Left ventricle myocardium inferior (tissue), 1 donor: ENCODE measurements around the gene R3HDM2. TPM values are rescaled to one million over a fixed set of nuclear protein-coding genes. Genes with fewer than 3 reads are reported as not detected.

Experiments
- DNase-seq: peaks from one replicate; pipeline ENCODE4 v3.0.0-alpha.2; 2020
- H3K27ac ChIP-seq: fragments of 200-600 bp; replicated peaks from 2 replicates; pipeline ENCODE4 v1.8.0; 2021
- H3K27me3 ChIP-seq: fragments of 200-600 bp; 2 replicates; pipeline ENCODE4 v1.8.0; 2021; ENCODE audit warnings: low read depth
- H3K36me3 ChIP-seq: fragments of 200-600 bp; 2 replicates; pipeline ENCODE4 v1.8.0; 2021
- H3K4me1 ChIP-seq: fragments of 200-600 bp; 2 replicates; pipeline ENCODE4 v1.8.0; 2021
- H3K4me3 ChIP-seq: fragments of 200-600 bp; 2 replicates; pipeline ENCODE4 v1.8.0; 2021; ENCODE audit warnings: mild to moderate bottlenecking, moderate library complexity
- H3K9me3 ChIP-seq: fragments of 200-600 bp; replicated peaks from 2 replicates; pipeline ENCODE4 v1.8.0; 2021
- CTCF ChIP-seq: fragments of 200-600 bp; IDR thresholded peaks from 2 replicates; pipeline ENCODE4 v1.8.0; 2021; ENCODE audit warnings: antibody characterized with exemption, mild to moderate bottlenecking, borderline replicate concordance
- intact Hi-C: fragments of 100-400 bp; cut with micrococcal nuclease; formaldehyde crosslinking; loops from one replicate; pipeline ENCODE4 v1.11.0; 2022
- total RNA-seq: library from RNA; stranded (reverse); fragmentation: NEBNext Ultra II Directional; extraction: Animal tissue kit (Norgen Biotek cat#: 25700); gene quantifications from one replicate; pipeline ENCODE4 v1.2.1, GENCODE V29; 2021
- donor health status: DM: no; HTN: yes; CAD: no; lungs with severe emphysema.

The R3HDM2 gene
- total RNA-seq, 1 donor from 2014 or later: 63.1 TPM

- Histone ChIP-seq H3K27ac (no peak overlapping the region), H3K4me1 (peaks cover 16% of the 10 kb centered on the region), H3K36me3 (peaks cover 23% of the 10 kb centered on the region), H3K27me3 (no peaks in the 10 kb centered on the region), H3K4me3 (no peak overlapping the region), H3K9me3 (no peaks in the 10 kb centered on the region)
- DNase-seq: no peak
- TF ChIP-seq CTCF: no peak
- intact Hi-C loops: no loop called here
These were observed 46.4 kb downstream of the R3HDM2 start for GRCh38 chr12:57384478-57384877.

GRCh38 chr12:57381693-57382220 lies 49.1 kb downstream of the R3HDM2 start:
- Histone ChIP-seq H3K27me3 (no peaks in the 10 kb centered on the region), H3K9me3 (no peaks in the 10 kb centered on the region), H3K4me1 (no peaks in the 10 kb centered on the region), H3K27ac (no peak overlapping the region), H3K36me3 (peaks cover 21% of the 10 kb centered on the region), H3K4me3 (no peak overlapping the region)
- no peak for DNase-seq
- TF ChIP-seq CTCF: no peak
- intact Hi-C loops: no loop called here

GRCh38 chr12:57380300-57380699 lies 50.5 kb downstream of the R3HDM2 start:
- intact Hi-C loops: no loop called here
- no peak overlapping the region for H3K4me3 ChIP-seq
- no peaks in the 10 kb centered on the region for H3K4me1 ChIP-seq
- H3K36me3 ChIP-seq: peaks cover 11% of the 10 kb centered on the region
- H3K27me3 ChIP-seq: no peaks in the 10 kb centered on the region
- no peaks in the 10 kb centered on the region for H3K9me3 ChIP-seq
- DNase-seq: no peak
- H3K27ac ChIP-seq: no peak overlapping the region
- TF ChIP-seq CTCF: no peak

- no peak for TF ChIP-seq CTCF
- Histone ChIP-seq H3K4me1 (peaks cover 8% of the 10 kb centered on the region), H3K4me3 (no peak overlapping the region), H3K27me3 (no peaks in the 10 kb centered on the region), H3K9me3 (no peaks in the 10 kb centered on the region), H3K27ac (no peak overlapping the region), H3K36me3 (peaks cover 7% of the 10 kb centered on the region)
- intact Hi-C loops: no loop called here
- DNase-seq: no peak
These were observed 53.6 kb downstream of the R3HDM2 start for GRCh38 chr12:57377103-57377840.

GRCh38 chr12:57372233-57372632 lies 58.6 kb downstream of the R3HDM2 start:
- H3K36me3 ChIP-seq: no peaks in the 10 kb centered on the region
- H3K4me3 ChIP-seq: no peak overlapping the region
- H3K27me3 ChIP-seq: no peaks in the 10 kb centered on the region
- H3K4me1 ChIP-seq: peaks cover 31% of the 10 kb centered on the region
- intact Hi-C loops: no loop called here
- TF ChIP-seq CTCF: no peak
- H3K9me3 ChIP-seq: no peaks in the 10 kb centered on the region
- no peak for DNase-seq
- H3K27ac ChIP-seq: peak overlapping the region; percentile 41
